Smooth muscle cell (in vitro differentiated cells): ENCODE data around the gene CREBBP. TPM values are rescaled to one million over a fixed set of nuclear protein-coding genes. Genes with fewer than 3 reads are reported as not detected.

ENCODE experiments used
- DNase-seq: peaks from one replicate; lab custom pipeline; 2025; ENCODE audit not compliant: unreplicated experiment; lab: John Stamatoyannopoulos, UW
- H2AFZ ChIP-seq: fragments of 200-600 bp; sonication (generic); 2 replicates; pipeline ENCODE4 v1.6.0; 2016; ENCODE audit warnings: antibody characterized with exemption, low read depth, mild to moderate bottlenecking
- H3F3A ChIP-seq: fragments of 200-600 bp; sonication (generic); 2 replicates; pipeline ENCODE4 v1.6.0; 2017; ENCODE audit warnings: antibody characterized with exemption, low read depth
- H3K27ac ChIP-seq: fragments of 200-600 bp; sonication (generic); 2 replicates; pipeline ENCODE4 v1.5.1; 2016; ENCODE audit warnings: low read depth, mild to moderate bottlenecking
- H3K27me3 ChIP-seq: fragments of 200-600 bp; sonication (generic); 2 replicates; pipeline ENCODE4 v1.6.1; 2016; ENCODE audit warnings: low read depth, mild to moderate bottlenecking
- H3K36me3 ChIP-seq: fragments of 200-600 bp; sonication (generic); 2 replicates; pipeline ENCODE4 v1.5.1; 2016; ENCODE audit warnings: low read depth
- H3K4me1 ChIP-seq: fragments of 200-600 bp; sonication (generic); 2 replicates; pipeline ENCODE4 v1.5.1; 2016; ENCODE audit warnings: low read depth
- H3K4me2 ChIP-seq: fragments of 200-600 bp; sonication (generic); 2 replicates; pipeline ENCODE4 v1.6.0; 2016; ENCODE audit warnings: mild to moderate bottlenecking
- H3K4me3 ChIP-seq: fragments of 200-600 bp; sonication (generic); 2 replicates; pipeline ENCODE4 v1.5.1; 2016; ENCODE audit warnings: mild to moderate bottlenecking
- H3K79me2 ChIP-seq: fragments of 200-600 bp; sonication (generic); 2 replicates; pipeline ENCODE4 v1.6.0; 2016; ENCODE audit warnings: low read depth, mild to moderate bottlenecking
- H3K9ac ChIP-seq: fragments of 200-600 bp; sonication (generic); 2 replicates; pipeline ENCODE4 v1.6.0; 2016; ENCODE audit warnings: low read depth
- H3K9me3 ChIP-seq: fragments of 200-600 bp; sonication (generic); replicated peaks from 2 replicates; pipeline ENCODE4 v1.5.1; 2016; ENCODE audit warnings: low read depth
- H4K20me1 ChIP-seq: fragments of 200-600 bp; sonication (generic); 2 replicates; pipeline ENCODE4 v1.6.0; 2016; ENCODE audit warnings: low read depth
- CTCF ChIP-seq: fragments of 200-600 bp; sonication (generic); IDR thresholded peaks from 2 replicates; pipeline ENCODE4 v1.5.1; 2017; ENCODE audit warnings: borderline replicate concordance, mild to moderate bottlenecking, antibody characterized with exemption; ENCODE audit not compliant: insufficient read depth, poor library complexity, severe bottlenecking
- WGBS: methylation state at CpG from one replicate; pipeline ENCODE4 v1.1.7; 2016; ENCODE audit warnings: low lambda C conversion rate; 5-methylcytosine and 5-hydroxymethylcytosine counted together
- polyA plus RNA-seq: library from polyadenylated mRNA; unstranded; fragments of >200 nt; fragmentation: Nextera tagmentation; extraction: Ambion mirVana; gene quantifications from 2 replicates; pipeline ENCODE4 v1.2.1, GENCODE V29; 2016
- total RNA-seq: library from RNA; depleted of rRNA; stranded (reverse); fragments of >200 nt; gene quantifications from 2 replicates; pipeline ENCODE4 v1.2.3, GENCODE V29; 2014

CREBBP gene
- total and polyA plus RNA-seq, 2 experiments from 2014 or later, result 14.3 to 19.6 TPM

GRCh38 chr16:3675601-3676130, 204.8 kb downstream of the CREBBP start:
- Histone ChIP-seq H3K27ac (no peak overlapping the region), H3K4me2 (no peak overlapping the region), H3F3A (no peaks in the 10 kb centered on the region), H2AFZ (no peak overlapping the region), H3K4me1 (no peaks in the 10 kb centered on the region), H3K27me3 (no peaks in the 10 kb centered on the region), H3K9ac (no peak overlapping the region), H3K9me3 (no peaks in the 10 kb centered on the region), H3K36me3 (no peaks in the 10 kb centered on the region), H3K79me2 (no peaks in the 10 kb centered on the region), H3K4me3 (no peak overlapping the region), H4K20me1 (no peaks in the 10 kb centered on the region)
- WGBS, result 98% methylated on average over 24 of the region's 24 CpGs
- no peak for DNase-seq
- no peak for TF ChIP-seq CTCF

Other genes starting within 250 kb of the CREBBP start
- 21.9 and 37.8 TPM in 2 replicates for gene DNASE1, start 226.0 kb downstream of the CREBBP start, total RNA-seq
- 8.1 and 11.9 TPM in 2 replicates for gene DNASE1, start 226.0 kb downstream of the CREBBP start, polyA plus RNA-seq
- 37.7 and 41.5 TPM in 2 replicates for gene TRAP1, start 163.2 kb downstream of the CREBBP start, total RNA-seq
- 46.6 and 64.0 TPM in 2 replicates for gene TRAP1, start 163.2 kb downstream of the CREBBP start, polyA plus RNA-seq
- gene ADCY9, start 235.7 kb upstream of the CREBBP start, total RNA-seq, result 6.0 and 8.9 TPM in 2 replicates
- gene ADCY9, start 235.7 kb upstream of the CREBBP start, polyA plus RNA-seq, result 5.2 and 7.2 TPM in 2 replicates